DND-41 (cell line): ENCODE results near the gene ARFIP2.
"Not testable (repeated sequence)": the region's sequence is repeated elsewhere in the genome, so short reads cannot be mapped to it uniquely, and the experiment has no call there.

Experiments
- ATAC-seq: fragments of 200-7000 bp; cut with Tn5 transposase; 3 replicates; pipeline ENCODE4 v1.9.1; 2021; ENCODE audit warnings: low read depth; ENCODE audit not compliant: insufficient read depth
- DNase-seq: peaks from one replicate; pipeline ENCODE4 v3.0.0-alpha.2; 2020
- H2AFZ ChIP-seq: 2 replicates; pipeline ENCODE4 v1.6.0; 2012; ENCODE audit warnings: low read depth, low read length
- H3K27ac ChIP-seq: 2 replicates; pipeline ENCODE4 v1.5.1; 2012; ENCODE audit warnings: low read length, inconsistent platforms
- H3K27me3 ChIP-seq: fragments of 200-600 bp; sonication (generic); 2 replicates; pipeline ENCODE4 v1.6.0; 2012; ENCODE audit warnings: low read length, mild to moderate bottlenecking, inconsistent platforms; ENCODE audit not compliant: insufficient read depth, poor library complexity
- H3K36me3 ChIP-seq: 2 replicates; pipeline ENCODE4 v1.5.1; 2012; ENCODE audit warnings: low read length, inconsistent platforms; ENCODE audit not compliant: insufficient read depth
- H3K4me1 ChIP-seq: 2 replicates; pipeline ENCODE4 v1.5.1; 2012; ENCODE audit warnings: mild to moderate bottlenecking, low read length; ENCODE audit not compliant: insufficient read depth
- H3K4me2 ChIP-seq: 2 replicates; pipeline ENCODE4 v1.6.0; 2012; ENCODE audit warnings: mild to moderate bottlenecking, moderate library complexity, low read length, inconsistent platforms; ENCODE audit not compliant: insufficient read depth
- H3K4me3 ChIP-seq, 2 experiments: fragments of 200-600 bp in 1 of 2; shearing (Covaris generic) in 1 of 2; 2 replicates each; pipeline ENCODE4 v1.5.1; 2012 to 2016; ENCODE audit warnings: inconsistent platforms in 2 of 2, low read length in 2 of 2, mild to moderate bottlenecking in 2 of 2, low read depth in 1 of 2, moderate library complexity in 1 of 2
- H3K79me2 ChIP-seq: 2 replicates; pipeline ENCODE4 v1.6.0; 2012; ENCODE audit warnings: low read length, inconsistent platforms; ENCODE audit not compliant: insufficient read depth
- H3K9ac ChIP-seq: 2 replicates; pipeline ENCODE4 v1.6.0; 2012; ENCODE audit warnings: low read depth, mild to moderate bottlenecking, inconsistent platforms, low read length, moderate library complexity
- H3K9me3 ChIP-seq: 2 replicates; pipeline ENCODE4 v1.5.1; 2012; ENCODE audit warnings: low read length, moderate library complexity, mild to moderate bottlenecking, inconsistent platforms; ENCODE audit not compliant: insufficient read depth, severe bottlenecking
- H4K20me1 ChIP-seq: 2 replicates; pipeline ENCODE4 v1.6.0; 2012; ENCODE audit warnings: low read length; ENCODE audit not compliant: insufficient read depth
- CTCF ChIP-seq: IDR thresholded peaks from 2 replicates; pipeline ENCODE4 v1.5.1; 2012; ENCODE audit warnings: borderline replicate concordance, low read length, moderate library complexity, mild to moderate bottlenecking; ENCODE audit not compliant: poor library complexity, severe bottlenecking; ENCODE audit errors: extremely low read depth
- EZH2 ChIP-seq: IDR thresholded peaks from 3 replicates; pipeline ENCODE4 v1.6.1; 2012; ENCODE audit warnings: borderline replicate concordance, low read depth, mild to moderate bottlenecking, moderate library complexity, low read length, inconsistent platforms; ENCODE audit not compliant: severe bottlenecking

The ARFIP2 gene

GRCh38 chr11:6526411-6527135, 45.4 kb upstream of the ARFIP2 start:
- Histone ChIP-seq H3K4me1 (no peaks in the 10 kb centered on the region), H3K79me2 (no peaks in the 10 kb centered on the region), H3K27me3 (no peaks in the 10 kb centered on the region), H3K36me3 (no peaks in the 10 kb centered on the region), H2AFZ (no peak overlapping the region), H4K20me1 (no peaks in the 10 kb centered on the region), H3K4me2 (no peak overlapping the region), H3K9ac (no peak overlapping the region), H3K27ac (no peak overlapping the region), H3K4me3 (no peak overlapping the region), H3K9me3 (no peaks in the 10 kb centered on the region)
- TF ChIP-seq EZH2 (no peak), CTCF (no peak)
- ATAC-seq (peak; percentile 27; the same call in 1 of the 3 replicates), DNase-seq (no peak)

- Histone ChIP-seq H3K9me3 (no peaks in the 10 kb centered on the region), H3K4me1 (no peaks in the 10 kb centered on the region), H3K4me2 (no peak overlapping the region), H3K27me3 (no peaks in the 10 kb centered on the region), H2AFZ (no peak overlapping the region), H3K4me3 (no peak overlapping the region), H3K9ac (no peak overlapping the region), H3K27ac (no peak overlapping the region), H4K20me1 (no peaks in the 10 kb centered on the region), H3K36me3 (peaks cover 3% of the 10 kb centered on the region; the same call in 1 of the 2 replicates), H3K79me2 (no peaks in the 10 kb centered on the region)
- TF ChIP-seq EZH2 (no peak), CTCF (no peak)
- DNase-seq (no peak), ATAC-seq (no peak)
Observed at GRCh38 chr11:6523253-6523652, 42.1 kb upstream of the ARFIP2 start.

GRCh38 chr11:6521946-6522345, 40.8 kb upstream of the ARFIP2 start:
- H3K27ac ChIP-seq, ATAC-seq, H2AFZ ChIP-seq, DNase-seq, H3K79me2 ChIP-seq, H3K4me1 ChIP-seq, H3K4me2 ChIP-seq, H3K27me3 ChIP-seq, H3K9me3 ChIP-seq, H3K36me3 ChIP-seq, H4K20me1 ChIP-seq, H3K4me3 ChIP-seq, H3K9ac ChIP-seq: not testable (repeated sequence)

GRCh38 chr11:6520265-6520664, 39.1 kb upstream of the ARFIP2 start:
- TF ChIP-seq CTCF, result no peak
- no peak for TF ChIP-seq EZH2
- Histone ChIP-seq H3K27ac (no peak overlapping the region), H4K20me1 (no peaks in the 10 kb centered on the region), H3K4me3 (no peak overlapping the region), H3K4me1 (no peaks in the 10 kb centered on the region), H3K4me2 (no peak overlapping the region), H3K27me3 (no peaks in the 10 kb centered on the region), H3K79me2 (no peaks in the 10 kb centered on the region), H3K9me3 (no peaks in the 10 kb centered on the region), H2AFZ (no peak overlapping the region), H3K36me3 (peaks cover 3% of the 10 kb centered on the region; the same call in 1 of the 2 replicates), H3K9ac (no peak overlapping the region)
- DNase-seq, result no peak
- ATAC-seq, result no peak
